Mammary epithelial cell (primary cell): ENCODE data around the gene AJAP1.

Experiments used
- EZH2 ChIP-seq: IDR thresholded peaks from 2 replicates; pipeline ENCODE4 v1.6.1; 2012; ENCODE audit warnings: low read length, inconsistent platforms, borderline replicate concordance
- TF ChIP-seq, protein P1 (sequence below), 2 donors: IDR thresholded peaks in 1 of 2; conservative IDR thresholded peaks in 1 of 2; 2 replicates each; pipeline ENCODE4 v1.5.1; 2011 to 2012; ENCODE audit warnings: inconsistent platforms in 2 of 2, low read length in 2 of 2, mild to moderate bottlenecking in 2 of 2, control low read depth in 1 of 2, low read depth in 1 of 2; ENCODE audit not compliant: insufficient read depth in 1 of 2; ENCODE audit errors: extremely low read depth in 1 of 2

DNA sequence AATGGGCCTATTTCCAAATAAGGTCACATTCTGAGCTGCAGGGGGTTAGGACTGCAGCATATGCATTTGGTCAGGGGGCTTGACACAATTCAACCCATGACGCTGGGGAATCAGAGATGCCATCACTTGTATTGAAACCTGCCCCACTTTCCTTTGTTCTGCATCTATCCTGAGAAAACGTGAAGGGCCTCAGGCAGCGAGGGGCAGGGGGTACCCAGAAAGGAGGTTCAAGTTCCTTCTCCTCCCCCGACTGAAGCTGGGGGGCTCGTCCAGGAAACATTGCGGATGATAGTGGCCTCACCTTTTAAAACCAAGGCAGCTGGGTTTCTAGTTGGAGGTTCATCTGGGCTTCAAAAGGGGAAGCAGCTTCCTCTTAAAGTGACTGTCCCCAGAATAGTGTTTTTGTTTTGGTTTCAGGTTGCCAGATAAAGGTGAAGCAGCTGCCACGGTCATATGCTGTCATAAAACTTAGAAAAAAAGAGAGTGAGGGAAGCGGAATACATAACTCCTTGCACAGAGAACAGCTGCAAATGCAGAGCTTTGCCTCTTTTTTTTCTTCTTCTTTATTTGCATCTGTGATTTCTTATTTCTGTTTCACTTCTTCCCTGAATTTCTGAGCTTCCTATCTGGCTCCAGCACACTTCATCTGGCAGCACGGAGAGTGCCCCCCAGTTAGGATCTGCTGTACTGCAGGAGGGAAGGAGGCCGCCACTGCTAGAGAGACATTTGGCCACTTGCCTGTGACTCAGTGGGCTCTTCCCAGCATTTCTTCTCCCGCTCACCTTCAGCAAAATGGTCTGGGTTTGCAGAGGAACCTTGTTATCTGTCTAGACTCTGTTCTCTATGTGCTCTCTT lies 142.0 kb downstream of the AJAP1 start:
- TF ChIP-seq, protein P1, sequence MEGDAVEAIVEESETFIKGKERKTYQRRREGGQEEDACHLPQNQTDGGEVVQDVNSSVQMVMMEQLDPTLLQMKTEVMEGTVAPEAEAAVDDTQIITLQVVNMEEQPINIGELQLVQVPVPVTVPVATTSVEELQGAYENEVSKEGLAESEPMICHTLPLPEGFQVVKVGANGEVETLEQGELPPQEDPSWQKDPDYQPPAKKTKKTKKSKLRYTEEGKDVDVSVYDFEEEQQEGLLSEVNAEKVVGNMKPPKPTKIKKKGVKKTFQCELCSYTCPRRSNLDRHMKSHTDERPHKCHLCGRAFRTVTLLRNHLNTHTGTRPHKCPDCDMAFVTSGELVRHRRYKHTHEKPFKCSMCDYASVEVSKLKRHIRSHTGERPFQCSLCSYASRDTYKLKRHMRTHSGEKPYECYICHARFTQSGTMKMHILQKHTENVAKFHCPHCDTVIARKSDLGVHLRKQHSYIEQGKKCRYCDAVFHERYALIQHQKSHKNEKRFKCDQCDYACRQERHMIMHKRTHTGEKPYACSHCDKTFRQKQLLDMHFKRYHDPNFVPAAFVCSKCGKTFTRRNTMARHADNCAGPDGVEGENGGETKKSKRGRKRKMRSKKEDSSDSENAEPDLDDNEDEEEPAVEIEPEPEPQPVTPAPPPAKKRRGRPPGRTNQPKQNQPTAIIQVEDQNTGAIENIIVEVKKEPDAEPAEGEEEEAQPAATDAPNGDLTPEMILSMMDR (conservative IDR thresholded peaks at IDR 0.05 in 1 of 2, IDR thresholded peaks at IDR 0.05 in 1 of 2; ENCODE audit: extremely low read depth in 1 of 2, insufficient read depth in 1 of 2, low read depth in 1 of 2, low read length in 2 of 2), result no peak
- TF ChIP-seq EZH2, result no peak
